LHCN-M2 (cell line): ENCODE results near the gene CYP4F11. TPM values are rescaled to one million over a fixed set of nuclear protein-coding genes. Genes with fewer than 3 reads are reported as not detected.
"Not testable (repeated sequence)": the region's sequence is repeated elsewhere in the genome, so short reads cannot be mapped to it uniquely, and the experiment has no call there.

Experiments used
- DNase-seq: peaks from one replicate; pipeline ENCODE4 v3.0.0-alpha.2; 2012; ENCODE audit warnings: low read depth
- total RNA-seq: library from RNA; depleted of rRNA; stranded (reverse); fragments of >200 nt; gene quantifications from 2 replicates; pipeline ENCODE4 v1.2.3, GENCODE V29; 2014

CYP4F11 gene
- total RNA-seq, 1 experiment from 2014 or later, result 0.06 TPM

- no peak for DNase-seq
Measured at GRCh38 chr19:15922021-15922420, 12.3 kb downstream of the CYP4F11 start.

DNA sequence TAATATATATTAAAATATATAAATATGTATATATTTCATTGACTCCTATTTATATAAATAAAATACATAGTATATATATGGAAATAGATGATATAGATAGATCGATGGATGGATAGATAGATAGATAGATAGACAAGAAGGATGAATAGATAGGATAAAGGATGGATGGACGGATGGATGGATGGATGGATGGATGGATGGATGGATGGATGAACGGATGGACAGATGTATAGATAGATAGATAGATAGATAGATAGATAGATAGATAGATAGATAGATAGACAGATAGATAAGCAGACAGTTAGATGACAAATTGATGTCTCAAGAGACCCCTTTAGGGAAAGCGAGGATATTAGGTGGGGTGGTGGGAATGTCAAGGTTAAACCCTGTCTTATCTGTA, 15.1 kb downstream of the CYP4F11 start:
- DNase-seq, result no peak

- DNase-seq, result no peak
Measured at GRCh38 chr19:15915109-15915508, 19.2 kb downstream of the CYP4F11 start.

DNA sequence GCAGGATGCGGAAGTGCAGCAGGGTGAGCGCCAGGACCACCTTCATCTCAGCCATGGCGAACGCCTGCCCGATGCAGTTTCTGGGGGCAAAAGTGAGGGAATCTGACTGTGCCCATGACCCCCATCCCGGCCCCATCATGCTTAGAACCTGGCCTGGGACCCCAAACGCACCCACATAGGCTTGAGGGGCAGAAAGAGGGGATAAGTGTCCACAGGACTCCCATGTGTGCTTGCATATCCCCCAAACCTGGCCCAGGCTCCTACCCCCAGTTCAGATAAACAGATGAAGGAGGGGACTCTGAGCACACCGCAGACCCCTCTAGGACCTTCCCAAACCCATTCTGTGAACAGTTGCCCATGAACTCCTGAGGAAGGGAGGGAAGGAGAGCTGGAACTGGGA, 20.5 kb downstream of the CYP4F11 start:
- DNase-seq, result no peak

DNA sequence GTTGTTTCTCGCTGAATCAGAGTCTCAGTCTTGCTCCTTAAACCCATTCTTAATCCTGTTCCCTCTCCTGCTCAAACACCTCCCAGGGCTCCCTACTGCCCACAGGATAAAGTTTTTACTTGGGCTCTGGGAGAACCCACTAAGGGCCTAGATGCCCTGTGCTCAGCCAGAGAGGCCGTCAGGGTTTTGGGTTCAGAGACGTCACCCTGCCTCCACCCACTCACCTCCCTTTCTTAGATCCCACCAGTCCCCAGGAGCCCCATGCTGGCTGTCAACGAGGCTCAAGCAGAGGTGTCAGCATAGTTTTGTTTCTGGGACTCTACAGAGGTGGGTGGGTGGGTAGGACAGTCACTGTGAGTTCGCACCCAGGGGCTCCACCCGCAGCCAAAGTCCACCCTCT, 20.9 kb downstream of the CYP4F11 start:
- DNase-seq, result no peak

GRCh38 chr19:15911599-15912235, 22.6 kb downstream of the CYP4F11 start:
- no peak for DNase-seq

- no peak for DNase-seq
Measured at GRCh38 chr19:15905026-15905425, 29.3 kb downstream of the CYP4F11 start.

- not testable (repeated sequence) for DNase-seq
Measured at GRCh38 chr19:15902898-15903297, 31.4 kb downstream of the CYP4F11 start.

GRCh38 chr19:15902254-15902653, 32.1 kb downstream of the CYP4F11 start:
- DNase-seq, result no peak

DNA sequence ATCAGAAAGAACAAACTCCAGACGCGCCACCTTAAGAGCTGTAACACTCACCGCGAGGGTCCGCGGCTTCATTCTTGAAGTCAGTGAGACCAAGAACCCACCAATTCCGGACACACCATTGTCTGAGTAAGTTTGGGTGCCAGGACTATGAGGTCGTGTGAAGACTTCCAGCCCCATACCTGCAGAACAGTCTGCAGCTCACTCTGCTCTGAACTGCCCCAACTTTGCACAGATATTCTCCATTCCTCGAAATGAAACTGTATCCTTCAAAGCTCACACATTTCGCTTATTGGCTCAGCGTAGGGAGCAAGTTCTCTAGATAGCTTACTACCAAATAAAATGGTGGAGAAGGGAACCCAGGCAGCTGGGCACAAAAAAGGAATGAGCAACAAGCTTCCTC, 33.8 kb downstream of the CYP4F11 start:
- no peak for DNase-seq

DNA sequence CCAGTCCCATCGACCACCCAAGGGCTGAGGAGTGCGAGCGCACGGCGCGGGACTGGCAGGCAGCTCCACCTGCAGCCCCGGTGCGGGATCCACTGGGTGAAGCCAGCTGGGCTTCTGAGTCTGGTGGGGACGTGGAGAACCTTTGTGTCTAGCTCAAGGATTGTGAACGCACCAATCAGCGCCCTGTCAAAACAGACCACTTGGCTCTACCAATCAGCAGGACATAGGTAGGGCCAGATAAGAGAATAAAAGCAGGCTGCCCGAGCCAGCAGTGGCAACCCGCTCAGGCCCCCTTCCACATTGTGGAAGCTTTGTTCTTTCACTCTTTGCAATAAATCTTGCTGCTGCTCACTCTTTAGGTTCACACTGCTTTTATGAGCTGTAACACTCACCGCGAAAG, 34.3 kb downstream of the CYP4F11 start:
- DNase-seq, result not testable (repeated sequence)

- not testable (repeated sequence) for DNase-seq
Measured at GRCh38 chr19:15899561-15899960, 34.8 kb downstream of the CYP4F11 start.

GRCh38 chr19:15897738-15898276, 36.5 kb downstream of the CYP4F11 start, which contains the start of gene CYP4F2:
Gene CYP4F2, minus strand, starts transcription at chr19:15898074. Its CDS starts 463 bp downstream, at chr19:15897611.
- DNase-seq, result no peak

DNA sequence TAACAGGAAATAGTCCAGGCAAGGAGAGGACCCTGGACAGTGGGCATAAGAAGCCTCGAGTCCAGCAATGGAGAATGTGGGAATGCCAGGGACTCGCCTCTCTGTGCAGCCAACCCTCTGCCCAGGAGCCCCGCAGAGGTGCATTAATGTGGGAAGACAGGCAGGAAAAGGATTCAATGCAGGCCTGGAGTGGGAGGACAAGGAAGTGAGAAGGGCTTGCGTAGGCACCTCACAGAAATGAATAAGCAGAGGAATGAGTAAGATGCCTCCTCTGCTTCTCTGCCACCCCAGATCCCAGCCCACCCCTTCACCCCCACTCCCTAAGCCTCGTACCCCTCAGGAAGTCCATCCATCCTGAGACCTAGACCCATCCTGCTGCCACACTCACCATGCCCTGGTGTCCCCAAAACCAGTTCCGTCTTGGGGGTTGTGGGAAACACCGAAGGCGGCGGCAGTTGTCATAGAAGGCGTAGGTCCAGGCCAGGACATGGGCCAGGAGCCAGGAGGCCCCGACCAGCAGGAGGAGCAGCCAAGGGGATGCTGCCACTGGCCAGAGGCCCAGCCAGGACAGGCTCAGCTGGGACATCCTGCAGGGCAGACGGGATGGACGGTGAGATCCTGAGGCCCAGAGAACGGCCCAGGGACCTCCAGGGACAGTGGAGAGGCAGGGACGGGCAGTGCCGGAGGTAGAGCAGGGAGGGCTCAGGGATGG, 37.1 kb downstream of the CYP4F11 start:
- no peak for DNase-seq

- DNase-seq, result no peak
Measured at GRCh38 chr19:15895876-15896430, 38.4 kb downstream of the CYP4F11 start.

DNA sequence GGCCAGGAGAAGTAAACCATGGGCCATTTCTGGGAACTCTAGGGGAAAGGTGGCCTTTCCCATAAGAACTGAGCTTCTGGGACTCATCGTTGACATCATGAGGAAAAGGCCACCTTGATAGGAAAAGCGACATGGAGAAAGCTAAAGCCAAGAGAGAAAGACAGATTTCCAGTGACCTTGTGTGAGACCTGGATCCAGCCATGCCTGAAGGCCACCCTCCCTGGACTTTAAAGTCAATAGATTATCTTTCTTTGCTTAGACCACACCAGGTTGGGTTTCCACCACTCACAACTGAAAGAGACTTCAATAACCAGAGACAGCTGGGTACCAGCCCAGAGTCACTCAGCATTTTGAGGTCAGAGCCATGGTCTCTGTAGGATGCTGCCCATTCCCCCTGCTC, 40.0 kb downstream of the CYP4F11 start:
- no peak for DNase-seq

GRCh38 chr19:15893477-15893876, 40.9 kb downstream of the CYP4F11 start:
- no peak for DNase-seq

GRCh38 chr19:15892012-15892411, 42.3 kb downstream of the CYP4F11 start:
- no peak for DNase-seq

- no peak for DNase-seq
Measured at GRCh38 chr19:15891434-15891833, 42.9 kb downstream of the CYP4F11 start.

DNA sequence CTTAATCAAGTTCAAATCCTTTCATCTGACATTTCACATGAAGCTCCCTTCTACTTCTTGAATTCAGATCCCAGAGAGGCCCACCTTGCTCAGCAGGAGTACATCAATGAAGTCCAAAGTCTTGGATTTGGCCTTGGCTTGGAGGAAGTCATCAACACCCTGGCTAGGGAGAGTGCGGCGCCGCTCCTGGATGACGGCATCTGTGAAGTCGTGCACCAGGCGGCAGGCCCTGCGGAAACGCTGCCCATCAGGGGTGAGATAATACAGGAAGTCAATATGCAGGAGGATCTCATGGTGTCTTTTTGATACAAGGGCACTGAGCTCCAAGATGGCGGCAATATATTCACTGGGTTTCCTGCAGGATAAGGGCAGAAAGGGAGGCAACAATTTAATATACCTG, 45.0 kb downstream of the CYP4F11 start:
- DNase-seq, result not testable (repeated sequence)

- no peak for DNase-seq
Measured at GRCh38 chr19:15885919-15886318, 48.4 kb downstream of the CYP4F11 start.

GRCh38 chr19:15885167-15885566, 49.2 kb downstream of the CYP4F11 start:
- DNase-seq, result no peak

GRCh38 chr19:15883329-15883728, 51.0 kb downstream of the CYP4F11 start:
- DNase-seq, result not testable (repeated sequence)
